Gastrocnemius medialis (tissue), 4 donors: ENCODE results near the gene DNM2.

Source experiments
- POLR2A ChIP-seq, 2 donors: fragments of 450-650 bp; IDR thresholded peaks; one replicate each; pipeline ENCODE4 v1.6.1; 2017; ENCODE audit warnings: antibody characterized with exemption in 2 of 2, mild to moderate bottlenecking in 2 of 2, moderate library complexity in 2 of 2
- TF ChIP-seq, protein P1 (sequence below), 5 experiments: fragments of 450-650 bp in 3 of 5; fragments of 200-600 bp in 2 of 5; sonication (generic) in 2 of 5; IDR thresholded peaks in 4 of 5; conservative IDR thresholded peaks in 1 of 5; 1 replicate in 4 of 5; 2 replicates in 1 of 5; pipeline ENCODE4 v1.5.1; 2016 to 2019; ENCODE audit warnings: antibody characterized with exemption in 5 of 5, mild to moderate bottlenecking in 3 of 5, moderate library complexity in 3 of 5

- TF ChIP-seq, protein P1, sequence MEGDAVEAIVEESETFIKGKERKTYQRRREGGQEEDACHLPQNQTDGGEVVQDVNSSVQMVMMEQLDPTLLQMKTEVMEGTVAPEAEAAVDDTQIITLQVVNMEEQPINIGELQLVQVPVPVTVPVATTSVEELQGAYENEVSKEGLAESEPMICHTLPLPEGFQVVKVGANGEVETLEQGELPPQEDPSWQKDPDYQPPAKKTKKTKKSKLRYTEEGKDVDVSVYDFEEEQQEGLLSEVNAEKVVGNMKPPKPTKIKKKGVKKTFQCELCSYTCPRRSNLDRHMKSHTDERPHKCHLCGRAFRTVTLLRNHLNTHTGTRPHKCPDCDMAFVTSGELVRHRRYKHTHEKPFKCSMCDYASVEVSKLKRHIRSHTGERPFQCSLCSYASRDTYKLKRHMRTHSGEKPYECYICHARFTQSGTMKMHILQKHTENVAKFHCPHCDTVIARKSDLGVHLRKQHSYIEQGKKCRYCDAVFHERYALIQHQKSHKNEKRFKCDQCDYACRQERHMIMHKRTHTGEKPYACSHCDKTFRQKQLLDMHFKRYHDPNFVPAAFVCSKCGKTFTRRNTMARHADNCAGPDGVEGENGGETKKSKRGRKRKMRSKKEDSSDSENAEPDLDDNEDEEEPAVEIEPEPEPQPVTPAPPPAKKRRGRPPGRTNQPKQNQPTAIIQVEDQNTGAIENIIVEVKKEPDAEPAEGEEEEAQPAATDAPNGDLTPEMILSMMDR (IDR thresholded peaks at IDR 0.05 in 4 of 5, conservative IDR thresholded peaks at IDR 0.05 in 1 of 5): no peak
- no peak for TF ChIP-seq POLR2A (IDR thresholded peaks at IDR 0.05)
Measured at GRCh38 chr19:10808937-10809649, 91.2 kb downstream of the DNM2 start.
